Neuronal stem cell (in vitro differentiated cells): ENCODE data around the gene GZMA.
A peak's percentile ranks its signal among the peaks of the same experiment; 100 is the strongest.

Experiments
- DNase-seq: peaks from one replicate; pipeline ENCODE4 v3.0.0-alpha.2; 2013; ENCODE audit warnings: low spot score
- H2AFZ ChIP-seq: one replicate; pipeline ENCODE4 v1.6.1; 2013; ENCODE audit warnings: mild to moderate bottlenecking, low read length, inconsistent platforms
- H2AK5ac ChIP-seq: 2 replicates; pipeline ENCODE4 v1.6.1; 2013; ENCODE audit warnings: low read depth, mild to moderate bottlenecking, inconsistent platforms, low read length, moderate library complexity, mixed read lengths
- H2BK120ac ChIP-seq: 2 replicates; pipeline ENCODE4 v1.6.1; 2013; ENCODE audit warnings: low read depth, mild to moderate bottlenecking, inconsistent platforms, low read length, moderate library complexity, mixed read lengths
- H2BK12ac ChIP-seq: one replicate; pipeline ENCODE4 v1.6.1; 2013; ENCODE audit warnings: low read length, inconsistent platforms
- H2BK15ac ChIP-seq: 2 replicates; pipeline ENCODE4 v1.6.1; 2013; ENCODE audit warnings: mild to moderate bottlenecking, low read length, inconsistent platforms, mixed read lengths
- H2BK5ac ChIP-seq: one replicate; pipeline ENCODE4 v1.6.1; 2013; ENCODE audit warnings: inconsistent platforms, mild to moderate bottlenecking, low read length, moderate library complexity
- H3K14ac ChIP-seq: one replicate; pipeline ENCODE4 v1.6.1; 2013; ENCODE audit warnings: low read length, inconsistent platforms
- H3K18ac ChIP-seq: 2 replicates; pipeline ENCODE4 v1.6.1; 2013; ENCODE audit warnings: low read length, inconsistent platforms
- H3K23ac ChIP-seq: 2 replicates; pipeline ENCODE4 v1.6.1; 2013; ENCODE audit warnings: low read depth, mild to moderate bottlenecking, mixed read lengths, low read length, inconsistent platforms; ENCODE audit not compliant: poor library complexity
- H3K27ac ChIP-seq: replicated peaks from 3 replicates; pipeline ENCODE4 v1.5.1; 2013; ENCODE audit warnings: low read length, inconsistent platforms
- H3K27me3 ChIP-seq, 3 experiments: 2 replicates each; pipeline ENCODE4 v1.6.1; 2013; ENCODE audit warnings: low read length in 3 of 3, mild to moderate bottlenecking in 2 of 3, inconsistent platforms in 1 of 3, low read depth in 1 of 3, mixed read lengths in 1 of 3, moderate library complexity in 1 of 3; ENCODE audit not compliant: control insufficient read depth in 3 of 3, insufficient read depth in 3 of 3
- H3K36me3 ChIP-seq, 2 donors: replicated peaks in 1 of 2; 2 replicates each; pipeline ENCODE4 v1.6.1; 2013; ENCODE audit warnings: low read length in 2 of 2; ENCODE audit not compliant: control insufficient read depth in 2 of 2, insufficient read depth in 2 of 2
- H3K4ac ChIP-seq: 2 replicates; pipeline ENCODE4 v1.6.1; 2013; ENCODE audit warnings: inconsistent platforms, mild to moderate bottlenecking, low read length, moderate library complexity
- H3K4me1 ChIP-seq, 2 donors: 1 replicate in 1 of 2; 2 replicates in 1 of 2; pipeline ENCODE4 v1.6.1; 2013; ENCODE audit warnings: low read length in 2 of 2, low read depth in 1 of 2; ENCODE audit not compliant: control insufficient read depth in 2 of 2, insufficient read depth in 1 of 2
- H3K4me2 ChIP-seq: one replicate; pipeline ENCODE4 v1.6.1; 2013; ENCODE audit warnings: mild to moderate bottlenecking, low read length, inconsistent platforms; ENCODE audit not compliant: insufficient read depth, poor library complexity, severe bottlenecking
- H3K4me3 ChIP-seq, 2 donors: 2 replicates each; pipeline ENCODE4 v1.5.1; 2013; ENCODE audit warnings: low read length in 2 of 2, mild to moderate bottlenecking in 2 of 2, inconsistent platforms in 1 of 2, moderate library complexity in 1 of 2
- H3K79me1 ChIP-seq: one replicate; pipeline ENCODE4 v1.6.1; 2013; ENCODE audit warnings: low read depth, mild to moderate bottlenecking, inconsistent platforms, low read length, moderate library complexity
- H3K9ac ChIP-seq: one replicate; pipeline ENCODE4 v1.6.1; 2013; ENCODE audit warnings: mild to moderate bottlenecking, low read depth, low read length, inconsistent platforms; ENCODE audit not compliant: poor library complexity
- H3K9me3 ChIP-seq, 2 donors: replicated peaks in 1 of 2; 2 replicates each; pipeline versions ENCODE3 to v1.6.1; 2013; ENCODE audit warnings: low read length in 2 of 2, mild to moderate bottlenecking in 2 of 2, inconsistent platforms in 1 of 2, low read depth in 1 of 2, mixed read lengths in 1 of 2, moderate library complexity in 1 of 2; ENCODE audit not compliant: control insufficient read depth in 2 of 2, insufficient read depth in 1 of 2
- H4K8ac ChIP-seq: one replicate; pipeline ENCODE4 v1.6.1; 2013; ENCODE audit warnings: low read depth, mild to moderate bottlenecking, inconsistent platforms, low read length, moderate library complexity
- H4K91ac ChIP-seq: one replicate; pipeline ENCODE4 v1.6.1; 2013; ENCODE audit warnings: low read length, low read depth, mild to moderate bottlenecking, inconsistent platforms; ENCODE audit not compliant: poor library complexity
- WGBS, 2 donors: extraction: QIAGEN DNeasy Blood & Tissue Kit; methylation state at CpG; one replicate each; pipeline ENCODE4 v1.1.7; 2013; ENCODE audit warnings: missing lambda C conversion rate in 2 of 2, mixed read lengths in 1 of 2; ENCODE audit not compliant: insufficient read length in 2 of 2, insufficient replicate concordance in 1 of 2; ENCODE audit errors: extremely low coverage in 2 of 2; 5-methylcytosine and 5-hydroxymethylcytosine counted together

The GZMA gene

DNA sequence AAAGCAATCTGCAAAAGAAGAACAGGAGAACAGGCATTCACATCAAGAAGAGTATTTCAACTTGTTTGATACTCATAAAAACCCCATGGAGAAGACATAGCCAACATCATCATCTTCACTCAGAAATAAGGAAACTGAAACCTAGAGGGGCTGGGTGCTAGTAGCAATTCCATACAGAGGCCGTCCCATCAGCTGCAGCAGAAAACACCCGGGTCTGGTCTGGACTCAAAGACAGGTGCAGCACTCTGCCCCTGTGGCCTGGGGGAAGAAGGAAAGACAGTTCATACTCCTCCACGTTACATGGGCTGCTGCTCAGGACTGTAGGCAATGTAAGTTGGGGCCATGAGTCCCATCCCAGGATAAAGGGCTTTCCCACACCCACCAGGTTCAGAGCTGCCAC lies 11.6 kb downstream of the GZMA start:
- H3K27ac ChIP-seq: no peak overlapping the region
- no peak overlapping the region for H4K8ac ChIP-seq
- no peak overlapping the region for H2BK5ac ChIP-seq
- H3K9ac ChIP-seq: no peak overlapping the region
- peaks cover 0 to 5% of the 10 kb centered on the region in 2 donors for H3K4me1 ChIP-seq
- no peak overlapping the region for H4K91ac ChIP-seq
- no peak overlapping the region for H2AFZ ChIP-seq
- no peak overlapping the region for H3K23ac ChIP-seq
- no peak for DNase-seq
- no peak overlapping the region for H3K14ac ChIP-seq
- WGBS, 2 donors: no CpG with 5 or more reads among the region's 3 CpGs
- H3K79me1 ChIP-seq: no peaks in the 10 kb centered on the region
- H3K18ac ChIP-seq: peak overlapping the region; percentile 76
- H3K36me3 ChIP-seq: no peaks in the 10 kb centered on the region
- no peak overlapping the region for H3K4me2 ChIP-seq
- H2BK15ac ChIP-seq: no peak overlapping the region
- no peak overlapping the region for H2BK120ac ChIP-seq
- H3K4me3 ChIP-seq: no peak overlapping the region
- no peaks in the 10 kb centered on the region for H3K9me3 ChIP-seq
- no peak overlapping the region for H2BK12ac ChIP-seq
- H3K4ac ChIP-seq: no peak overlapping the region
- peaks cover 0 to 3% (median 0%) of the 10 kb centered on the region in 3 experiments for H3K27me3 ChIP-seq
- H2AK5ac ChIP-seq: no peak overlapping the region

DNA sequence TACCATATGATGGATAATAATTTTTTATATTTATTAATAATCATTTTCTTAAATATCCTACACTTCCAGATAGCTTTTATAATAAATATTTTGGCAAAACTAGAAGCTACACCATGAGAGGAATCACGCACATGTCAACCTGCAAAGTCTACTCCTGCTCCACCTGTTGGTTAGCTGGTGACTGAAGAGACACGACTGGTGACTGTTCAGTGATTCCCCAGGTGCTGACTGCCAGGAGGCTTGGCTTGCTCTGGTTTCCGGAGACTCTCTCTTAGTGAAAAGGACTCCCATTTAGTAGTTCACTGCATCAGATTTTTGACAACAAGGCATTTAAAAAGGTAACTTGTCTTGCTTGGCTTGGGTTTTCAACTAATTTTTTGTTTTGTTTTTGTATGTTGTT lies 20.9 kb downstream of the GZMA start:
- H2AFZ ChIP-seq: no peak overlapping the region
- no peak overlapping the region for H2BK15ac ChIP-seq
- H2BK5ac ChIP-seq: no peak overlapping the region
- H3K36me3 ChIP-seq: no peaks in the 10 kb centered on the region
- no peak overlapping the region for H3K27ac ChIP-seq
- DNase-seq: no peak
- no peak overlapping the region for H3K4me2 ChIP-seq
- no peak overlapping the region for H3K23ac ChIP-seq
- no peak overlapping the region for H3K4me3 ChIP-seq
- no CpG with 5 or more reads among the region's 3 CpGs for WGBS, 2 donors
- peaks cover 0 to 3% of the 10 kb centered on the region in 2 donors for H3K4me1 ChIP-seq
- H3K4ac ChIP-seq: no peak overlapping the region
- no peaks in the 10 kb centered on the region for H3K79me1 ChIP-seq
- no peak overlapping the region for H3K9ac ChIP-seq
- no peak overlapping the region for H4K8ac ChIP-seq
- H3K14ac ChIP-seq: no peak overlapping the region
- H2BK120ac ChIP-seq: no peak overlapping the region
- no peaks in the 10 kb centered on the region for H3K9me3 ChIP-seq
- H3K27me3 ChIP-seq: no peaks in the 10 kb centered on the region
- no peak overlapping the region for H4K91ac ChIP-seq
- H3K18ac ChIP-seq: no peak overlapping the region
- no peak overlapping the region for H2BK12ac ChIP-seq
- no peak overlapping the region for H2AK5ac ChIP-seq

DNA sequence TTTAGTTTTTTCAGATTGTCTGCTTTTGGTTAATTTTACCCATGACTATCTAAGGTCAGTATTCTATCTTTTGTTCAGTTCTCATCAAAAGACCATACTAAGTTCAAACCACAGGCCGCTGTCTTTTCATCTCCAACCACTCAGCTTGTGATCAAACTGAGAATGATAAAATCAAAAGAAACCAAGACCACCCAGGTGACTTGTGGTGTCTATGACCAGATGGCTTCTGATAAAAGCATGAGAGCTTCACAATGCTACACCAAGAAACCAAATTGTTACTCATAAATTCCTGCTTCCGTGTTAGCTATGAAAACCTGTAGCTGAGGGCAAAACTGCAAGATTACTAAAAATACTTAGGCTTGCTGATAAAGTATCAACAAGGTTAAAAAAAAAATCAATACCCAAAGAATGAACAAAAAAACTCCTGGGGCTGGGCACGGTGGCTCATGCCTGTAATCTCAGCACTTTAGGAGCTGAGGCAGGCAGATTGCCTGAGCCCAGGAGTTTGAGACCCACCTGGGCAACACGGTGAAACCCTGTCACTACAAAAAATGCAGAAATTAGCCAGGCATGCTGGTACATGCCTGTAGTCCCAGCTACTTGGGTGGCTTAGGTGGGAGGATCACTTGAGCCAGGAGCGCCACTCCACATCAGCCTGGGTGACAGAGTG lies 31.7 kb downstream of the GZMA start:
- Histone ChIP-seq H2AK5ac (no peak overlapping the region), H3K27me3 (no peaks in the 10 kb centered on the region), H3K23ac (no peak overlapping the region), H4K91ac (no peak overlapping the region), H3K18ac (no peak overlapping the region), H3K4me2 (no peak overlapping the region), H4K8ac (no peak overlapping the region), H3K4ac (no peak overlapping the region), H3K9me3 (no peaks in the 10 kb centered on the region), H3K14ac (no peak overlapping the region), H2BK12ac (no peak overlapping the region), H3K9ac (no peak overlapping the region), H3K27ac (no peak overlapping the region), H3K4me1 (no peaks in the 10 kb centered on the region), H2AFZ (no peak overlapping the region), H2BK15ac (no peak overlapping the region), H3K79me1 (no peaks in the 10 kb centered on the region), H2BK120ac (no peak overlapping the region), H3K4me3 (no peak overlapping the region), H3K36me3 (no peaks in the 10 kb centered on the region), H2BK5ac (no peak overlapping the region)
- DNase-seq: no peak
- no CpG with 5 or more reads among the region's 5 CpGs for WGBS, 2 donors

DNA sequence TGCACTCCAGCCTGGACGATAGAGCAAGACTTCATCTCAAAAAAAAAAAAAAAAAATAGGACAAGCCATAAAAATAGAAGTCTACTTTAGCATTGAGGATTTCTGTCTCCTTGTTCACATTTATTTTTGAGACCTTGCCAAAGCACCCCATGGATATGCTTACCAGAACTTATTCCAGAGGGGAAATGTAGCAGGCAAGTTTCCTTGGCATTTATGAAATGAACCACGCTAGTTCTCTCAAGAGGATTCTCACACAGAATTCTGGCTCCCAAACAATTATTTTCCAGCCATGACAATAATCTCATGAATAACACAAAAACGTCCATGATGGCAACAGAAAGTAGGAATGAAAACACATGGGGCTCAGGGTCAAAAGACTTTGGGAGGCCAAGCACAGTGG lies 34.1 kb downstream of the GZMA start:
- H3K23ac ChIP-seq: no peak overlapping the region
- no peak overlapping the region for H2BK120ac ChIP-seq
- H3K9me3 ChIP-seq: no peaks in the 10 kb centered on the region
- H3K4me1 ChIP-seq: no peaks in the 10 kb centered on the region
- H3K79me1 ChIP-seq: no peaks in the 10 kb centered on the region
- no peaks in the 10 kb centered on the region for H3K36me3 ChIP-seq
- no peak for DNase-seq
- no peak overlapping the region for H3K4ac ChIP-seq
- H3K27me3 ChIP-seq: no peaks in the 10 kb centered on the region
- WGBS, 2 donors: no CpG with 5 or more reads among the region's 3 CpGs
- H2BK5ac ChIP-seq: no peak overlapping the region
- H2AK5ac ChIP-seq: no peak overlapping the region
- H2BK15ac ChIP-seq: no peak overlapping the region
- no peak overlapping the region for H3K27ac ChIP-seq
- H3K18ac ChIP-seq: no peak overlapping the region
- H2AFZ ChIP-seq: no peak overlapping the region
- no peak overlapping the region for H4K8ac ChIP-seq
- H3K14ac ChIP-seq: no peak overlapping the region
- H2BK12ac ChIP-seq: no peak overlapping the region
- H4K91ac ChIP-seq: no peak overlapping the region
- no peak overlapping the region for H3K4me3 ChIP-seq
- no peak overlapping the region for H3K4me2 ChIP-seq
- no peak overlapping the region for H3K9ac ChIP-seq
